Sigmoid colon (tissue), 7 donors: ENCODE measurements around the gene CNTN5. TPM values are rescaled to one million over a fixed set of nuclear protein-coding genes. Genes with fewer than 3 reads are reported as not detected.

ENCODE experiments used
- DNase-seq: peaks from one replicate; pipeline ENCODE4 v3.0.0-alpha.2; 2019
- H3K27ac ChIP-seq, 4 donors: fragments of 200-600 bp; sonication (generic); one replicate each; pipeline ENCODE4 v1.5.1; 2016 to 2019; ENCODE audit warnings: mild to moderate bottlenecking in 1 of 4
- H3K27me3 ChIP-seq, 3 donors: fragments of 200-600 bp; sonication (generic); one replicate each; pipeline ENCODE4 v1.5.1; 2019; ENCODE audit warnings: mild to moderate bottlenecking in 1 of 3
- H3K36me3 ChIP-seq, 4 donors: fragments of 200-600 bp; sonication (generic); one replicate each; pipeline ENCODE4 v1.5.1; 2016 to 2019
- H3K4me1 ChIP-seq, 4 donors: fragments of 200-600 bp; sonication (generic); one replicate each; pipeline ENCODE4 v1.5.1; 2017 to 2019
- H3K4me3 ChIP-seq, 4 donors: fragments of 200-600 bp; sonication (generic); one replicate each; pipeline ENCODE4 v1.5.1; 2017 to 2019; ENCODE audit warnings: mild to moderate bottlenecking in 2 of 4, moderate library complexity in 1 of 4
- H3K9me3 ChIP-seq, 4 donors: fragments of 200-600 bp in 3 of 4; sonication (generic) in 3 of 4; one replicate each; pipeline versions ENCODE4 v1.5.1 to v1.6.1; 2013 to 2019
- EP300 ChIP-seq, 4 donors: sonication (generic); formaldehyde crosslinking; IDR thresholded peaks; one replicate each; pipeline ENCODE4 v1.6.1; 2017; ENCODE audit warnings: antibody characterized with exemption in 4 of 4
- POLR2A ChIP-seq, 2 donors: fragments of 450-650 bp; IDR thresholded peaks; one replicate each; pipeline ENCODE4 v1.6.1; 2016; ENCODE audit warnings: antibody characterized with exemption in 2 of 2, mild to moderate bottlenecking in 2 of 2, moderate library complexity in 2 of 2
- POLR2AphosphoS5 ChIP-seq, 4 donors: sonication (generic); formaldehyde crosslinking; IDR thresholded peaks; one replicate each; pipeline ENCODE4 v1.6.1; 2017; ENCODE audit warnings: antibody characterized with exemption in 4 of 4
- WGBS, 2 donors: extraction: QIAGEN DNeasy Blood & Tissue Kit; methylation state at CpG; one replicate each; pipeline ENCODE4 v1.1.7; 2013; 5-methylcytosine and 5-hydroxymethylcytosine counted together
- intact Hi-C: fragments of 100-400 bp; cut with DNase I; formaldehyde crosslinking; loops from one replicate; pipeline ENCODE4 v1.15.1; 2023
- polyA plus RNA-seq, 3 donors: library from polyadenylated mRNA; stranded (reverse); fragments of 200-250 nt; gene quantifications; one replicate each; pipeline ENCODE4 v1.2.3, GENCODE V29; 2013
- total RNA-seq, 4 donors: library from RNA; depleted of rRNA; stranded (reverse); fragments of >200 nt; gene quantifications; one replicate each; pipeline ENCODE4 v1.1.0, GENCODE V29; 2016
- TF ChIP-seq, protein P1 (sequence below), 4 experiments: fragments of 450-650 bp in 3 of 4; fragments of 200-600 bp in 1 of 4; IDR thresholded peaks; one replicate each; pipeline ENCODE4 v1.5.1; 2016 to 2019; ENCODE audit warnings: antibody characterized with exemption in 4 of 4, mild to moderate bottlenecking in 3 of 4, moderate library complexity in 2 of 4
- donor health status: healthy with polysubstance abuse.
- donor health status: Bipolar disorder and iron deficiency.
- donor health status: healthy.

CNTN5 gene
- total and polyA plus RNA-seq, 7 donors, result 0.13 to 0.36 (median 0.16) TPM; not detected in 2

DNA sequence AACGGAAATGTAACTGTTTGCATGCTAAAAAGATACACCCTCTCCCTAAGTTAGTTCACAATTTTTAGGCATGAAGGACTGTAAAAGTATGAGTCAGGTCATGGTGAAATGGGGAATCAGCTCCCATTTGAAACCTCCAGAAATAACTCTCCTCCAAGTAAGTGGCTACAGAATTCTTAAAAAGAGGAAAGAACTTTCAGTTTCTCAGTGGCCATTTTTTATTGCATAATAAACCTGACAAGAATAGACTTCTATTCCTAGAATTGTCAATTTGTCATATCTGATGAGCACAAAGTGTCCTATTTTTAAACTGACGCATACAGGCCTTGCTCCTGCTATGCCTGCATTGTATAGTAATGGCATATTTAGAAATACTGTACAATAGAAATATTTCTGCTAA, 612.2 kb downstream of the CNTN5 start:
- H3K4me3 ChIP-seq, result no peak overlapping the region
- no peaks in the 10 kb centered on the region for H3K36me3 ChIP-seq
- 76 to 91% methylated on average over 2 of the region's 2 CpGs for WGBS, 2 donors
- H3K27ac ChIP-seq, result no peak overlapping the region
- H3K9me3 ChIP-seq, result no peaks in the 10 kb centered on the region
- no peaks in the 10 kb centered on the region for H3K27me3 ChIP-seq
- H3K4me1 ChIP-seq, result no peaks in the 10 kb centered on the region
- no peak for DNase-seq
- intact Hi-C loops, result no loop called here
- no peak for TF ChIP-seq POLR2AphosphoS5 (IDR thresholded peaks at IDR 0.05)
- TF ChIP-seq, protein P1, sequence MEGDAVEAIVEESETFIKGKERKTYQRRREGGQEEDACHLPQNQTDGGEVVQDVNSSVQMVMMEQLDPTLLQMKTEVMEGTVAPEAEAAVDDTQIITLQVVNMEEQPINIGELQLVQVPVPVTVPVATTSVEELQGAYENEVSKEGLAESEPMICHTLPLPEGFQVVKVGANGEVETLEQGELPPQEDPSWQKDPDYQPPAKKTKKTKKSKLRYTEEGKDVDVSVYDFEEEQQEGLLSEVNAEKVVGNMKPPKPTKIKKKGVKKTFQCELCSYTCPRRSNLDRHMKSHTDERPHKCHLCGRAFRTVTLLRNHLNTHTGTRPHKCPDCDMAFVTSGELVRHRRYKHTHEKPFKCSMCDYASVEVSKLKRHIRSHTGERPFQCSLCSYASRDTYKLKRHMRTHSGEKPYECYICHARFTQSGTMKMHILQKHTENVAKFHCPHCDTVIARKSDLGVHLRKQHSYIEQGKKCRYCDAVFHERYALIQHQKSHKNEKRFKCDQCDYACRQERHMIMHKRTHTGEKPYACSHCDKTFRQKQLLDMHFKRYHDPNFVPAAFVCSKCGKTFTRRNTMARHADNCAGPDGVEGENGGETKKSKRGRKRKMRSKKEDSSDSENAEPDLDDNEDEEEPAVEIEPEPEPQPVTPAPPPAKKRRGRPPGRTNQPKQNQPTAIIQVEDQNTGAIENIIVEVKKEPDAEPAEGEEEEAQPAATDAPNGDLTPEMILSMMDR (IDR thresholded peaks at IDR 0.05), result no peak
- TF ChIP-seq POLR2A (IDR thresholded peaks at IDR 0.05), result no peak
- no peak for TF ChIP-seq EP300 (IDR thresholded peaks at IDR 0.05)

DNA sequence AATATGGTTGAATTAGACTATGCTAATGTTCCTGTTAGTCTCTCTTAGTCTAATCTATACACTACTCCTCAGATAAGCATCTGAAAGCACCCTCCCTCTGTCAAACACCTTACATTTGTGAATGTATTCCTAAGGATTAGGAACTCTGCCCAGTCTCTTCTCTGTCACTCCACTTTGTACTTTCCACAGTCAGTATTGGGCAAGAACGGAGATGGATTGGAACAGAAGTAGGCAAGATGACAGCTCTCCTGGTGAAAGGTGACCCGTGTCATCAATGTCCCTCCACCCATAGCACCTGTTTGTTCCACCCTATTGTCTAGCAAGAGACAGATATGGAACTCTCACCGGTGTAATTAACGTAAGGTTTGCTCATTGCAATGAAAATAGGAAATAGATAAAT, 613.8 kb downstream of the CNTN5 start:
- DNase-seq, result no peak
- Histone ChIP-seq H3K27ac (no peak overlapping the region), H3K9me3 (no peaks in the 10 kb centered on the region), H3K4me3 (no peak overlapping the region), H3K4me1 (no peaks in the 10 kb centered on the region), H3K27me3 (no peaks in the 10 kb centered on the region), H3K36me3 (no peaks in the 10 kb centered on the region)
- 54 to 65% methylated on average over 4 of the region's 4 CpGs for WGBS, 2 donors
- intact Hi-C loops, result no loop called here
- no peak for TF ChIP-seq POLR2A (IDR thresholded peaks at IDR 0.05)
- TF ChIP-seq POLR2AphosphoS5 (IDR thresholded peaks at IDR 0.05), result no peak
- TF ChIP-seq, protein P1 (IDR thresholded peaks at IDR 0.05), result no peak
- TF ChIP-seq EP300 (IDR thresholded peaks at IDR 0.05), result no peak

DNA sequence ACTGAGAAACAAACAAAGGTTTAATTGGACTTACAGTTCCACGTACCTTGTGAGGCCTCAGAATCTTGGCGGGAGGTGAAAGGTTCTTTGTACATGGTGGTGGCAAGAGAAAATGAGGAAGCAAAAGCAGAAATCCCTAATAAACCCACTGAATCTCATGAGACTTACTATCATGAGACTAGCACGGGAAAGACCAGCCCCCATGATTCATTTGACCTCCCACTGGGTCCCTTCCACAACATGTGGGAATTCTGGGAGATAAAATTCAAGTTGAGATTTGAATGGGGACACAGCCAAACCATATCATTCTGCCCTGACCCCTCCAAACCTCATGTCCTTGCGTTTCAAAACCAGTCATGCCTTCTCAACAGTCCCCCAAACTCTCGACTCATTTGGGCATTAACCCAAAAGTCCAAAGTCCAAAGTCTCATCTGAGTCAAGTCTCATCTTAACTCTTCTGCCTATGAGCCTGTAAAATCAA, 617.4 kb downstream of the CNTN5 start:
- Histone ChIP-seq H3K4me3 (no peak overlapping the region), H3K4me1 (no peaks in the 10 kb centered on the region), H3K9me3 (no peaks in the 10 kb centered on the region), H3K36me3 (no peaks in the 10 kb centered on the region), H3K27ac (no peak overlapping the region), H3K27me3 (no peaks in the 10 kb centered on the region)
- no peak for DNase-seq
- 54 to 63% methylated on average over 5 of the region's 5 CpGs for WGBS, 2 donors
- no peak for TF ChIP-seq POLR2AphosphoS5 (IDR thresholded peaks at IDR 0.05)
- no peak for TF ChIP-seq POLR2A (IDR thresholded peaks at IDR 0.05)
- TF ChIP-seq, protein P1 (IDR thresholded peaks at IDR 0.05), result no peak
- no peak for TF ChIP-seq EP300 (IDR thresholded peaks at IDR 0.05)
- intact Hi-C loops, result no loop called here

DNA sequence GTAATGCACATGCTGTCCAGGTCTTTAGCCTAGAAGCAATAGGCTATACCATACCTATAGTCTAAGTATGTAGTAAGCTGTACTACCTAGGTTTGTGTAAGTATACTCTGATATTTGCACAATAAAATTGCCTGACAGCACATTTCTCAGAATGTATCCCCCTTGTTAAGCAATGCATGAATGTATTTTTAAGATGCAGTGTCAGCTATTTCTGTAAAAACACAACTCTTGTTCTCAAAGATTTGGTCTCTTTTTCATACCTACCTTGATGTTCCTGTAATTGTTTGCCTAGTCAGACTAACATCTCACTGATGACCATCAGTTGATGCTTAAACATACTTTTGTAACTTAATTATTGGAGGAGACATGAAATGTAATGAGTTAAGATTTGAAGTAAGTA, 619.9 kb downstream of the CNTN5 start:
- TF ChIP-seq EP300 (IDR thresholded peaks at IDR 0.05) (no peak), POLR2AphosphoS5 (IDR thresholded peaks at IDR 0.05) (no peak), POLR2A (IDR thresholded peaks at IDR 0.05) (no peak)
- TF ChIP-seq, protein P1 (IDR thresholded peaks at IDR 0.05), result no peak
- Histone ChIP-seq H3K9me3 (no peaks in the 10 kb centered on the region), H3K4me1 (no peaks in the 10 kb centered on the region), H3K36me3 (no peaks in the 10 kb centered on the region), H3K27me3 (no peaks in the 10 kb centered on the region), H3K27ac (no peak overlapping the region), H3K4me3 (no peak overlapping the region)
- intact Hi-C loops, result no loop called here
- no peak for DNase-seq

DNA sequence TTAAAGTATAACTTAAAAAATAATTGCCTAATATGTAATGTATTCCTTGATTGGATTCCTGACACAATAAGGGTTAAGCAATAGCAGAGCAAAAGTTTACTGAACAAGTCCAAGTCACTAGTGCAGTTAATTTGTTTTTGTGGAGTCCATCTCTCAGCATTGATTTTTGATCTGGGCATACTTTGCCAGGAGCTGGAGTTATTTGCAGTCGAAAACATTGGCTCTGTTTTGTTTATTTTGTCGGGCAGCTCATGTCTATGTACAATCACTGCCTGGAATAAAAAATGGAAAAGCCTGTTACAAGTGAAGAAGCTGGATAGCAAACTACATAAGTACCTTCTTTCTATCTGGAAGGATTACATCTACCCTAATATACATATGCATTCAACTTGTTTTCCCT, 625.2 kb downstream of the CNTN5 start:
- TF ChIP-seq POLR2AphosphoS5 (IDR thresholded peaks at IDR 0.05) (no peak), POLR2A (IDR thresholded peaks at IDR 0.05) (no peak), EP300 (IDR thresholded peaks at IDR 0.05) (no peak)
- no peaks in the 10 kb centered on the region for H3K9me3 ChIP-seq
- DNase-seq, result no peak
- H3K4me3 ChIP-seq, result no peak overlapping the region
- H3K27me3 ChIP-seq, result no peaks in the 10 kb centered on the region
- H3K36me3 ChIP-seq, result no peaks in the 10 kb centered on the region
- intact Hi-C loops, result no loop called here
- H3K27ac ChIP-seq, result no peak overlapping the region
- WGBS, 2 donors, result 19 to 74% methylated on average over 2 of the region's 2 CpGs
- H3K4me1 ChIP-seq, result no peaks in the 10 kb centered on the region
